ENCODE data around the gene ACBD6. TPM values are rescaled to one million over a fixed set of nuclear protein-coding genes. Genes with fewer than 3 reads are reported as not detected.

ACBD6 gene
- total and polyA plus RNA-seq, 2 experiments from 2014 or later = 75.7 to 88.8 TPM

GRCh38 chr1:180482425-180483275 is 19.7 kb downstream of the ACBD6 start (continued):
- TF ChIP-seq ZNF462 (CRISPR knock-in tag; IDR thresholded peaks at IDR 0.05) = no peak

GRCh38 chr1:180470031-180470430 is 32.3 kb downstream of the ACBD6 start:
- Mint-ChIP-seq H3K36me3 (ENCODE audit: low read depth) (peaks cover 12% of the 10 kb centered on the region), H3K9me3 (no peaks in the 10 kb centered on the region), H3K27me3 (ENCODE audit: insufficient read depth, low read depth, poor library complexity) (no peaks in the 10 kb centered on the region), H3K27ac (no peak overlapping the region; the same call in 1 of the 2 replicates), H3K4me3 (no peak overlapping the region), H3K4me1 (peaks cover 11% of the 10 kb centered on the region; the same call in 2 of the 3 replicates)
- H3K36me3 ChIP-seq (ENCODE audit: insufficient read depth) = no peaks in the 10 kb centered on the region
- H3F3A ChIP-seq (replicated peaks; ENCODE audit: low read depth) = no peaks in the 10 kb centered on the region
- H3K27me3 ChIP-seq (ENCODE audit: insufficient read depth) = no peaks in the 10 kb centered on the region
- H4K20me1 ChIP-seq (replicated peaks; ENCODE audit: insufficient read depth) = peaks cover 3% of the 10 kb centered on the region
- H3K79me2 ChIP-seq (replicated peaks; ENCODE audit: insufficient read depth) = peaks cover 32% of the 10 kb centered on the region
- no peaks in the 10 kb centered on the region for H3K4me1 ChIP-seq (ENCODE audit: insufficient read depth)
- H2AFZ ChIP-seq = no peak overlapping the region
- H3K4me2 ChIP-seq = no peak overlapping the region
- no peak overlapping the region for H3K4me3 ChIP-seq
- H3K9me2 ChIP-seq (ENCODE audit: insufficient read depth) = no peaks in the 10 kb centered on the region
- no peak for ATAC-seq
- DNase-seq (ENCODE audit: low spot score) = no peak
- no peak overlapping the region for H3K27ac ChIP-seq (ENCODE audit: low read depth)
- TF ChIP-seq ZNF462 (CRISPR knock-in tag; IDR thresholded peaks at IDR 0.05) (no peak), NANOG (IDR thresholded peaks at IDR 0.05; ENCODE audit: borderline replicate concordance) (no peak), EZH2 (IDR thresholded peaks at IDR 0.05; ENCODE audit: low read depth, unreplicated experiment) (no peak), EZH2phosphoT487 (IDR thresholded peaks at IDR 0.05; ENCODE audit: unreplicated experiment) (no peak), CTCF (conservative IDR thresholded peaks at IDR 0.05; ENCODE audit: low read depth in 2 of 2) (no peak), ZNF331 (CRISPR knock-in tag; IDR thresholded peaks at IDR 0.05; ENCODE audit: low read depth) (no peak)
